Progenitor cell of endocrine pancreas (in vitro differentiated cells): ENCODE measurements around the gene TAF15. TPM values are rescaled to one million over a fixed set of nuclear protein-coding genes. Genes with fewer than 3 reads are reported as not detected.

Source experiments
- DNase-seq: peaks from one replicate; pipeline ENCODE4 v3.0.0; 2021; ENCODE audit warnings: low spot score; ENCODE audit not compliant: unreplicated experiment
- H3K27ac Mint-ChIP-seq: 2 replicates; pipeline ENCODE4 v1.8.0; 2021; ENCODE audit warnings: mild to moderate bottlenecking, moderate library complexity, mixed read lengths
- H3K27me3 Mint-ChIP-seq: 2 replicates; pipeline ENCODE4 v1.8.0; 2021; ENCODE audit warnings: mixed read lengths
- H3K36me3 Mint-ChIP-seq: 2 replicates; pipeline ENCODE4 v1.8.0; 2022; ENCODE audit warnings: mixed read lengths; ENCODE audit not compliant: insufficient read depth
- H3K4me1 Mint-ChIP-seq: 2 replicates; pipeline ENCODE4 v1.8.0; 2021; ENCODE audit warnings: low read depth, mixed read lengths
- H3K4me3 Mint-ChIP-seq: 2 replicates; pipeline ENCODE4 v1.8.0; 2021; ENCODE audit warnings: low read depth, mild to moderate bottlenecking, moderate library complexity, mixed read lengths
- H3K9me3 Mint-ChIP-seq: 2 replicates; pipeline ENCODE4 v1.8.0; 2021; ENCODE audit warnings: low read depth, mixed read lengths
- CTCF ChIP-seq: fragments of 200-600 bp; sonication (generic); IDR thresholded peaks from one replicate; pipeline ENCODE4 v1.5.0; 2021; ENCODE audit warnings: antibody characterized with exemption, mild to moderate bottlenecking; ENCODE audit not compliant: unreplicated experiment
- total RNA-seq: library from RNA; stranded (reverse); gene quantifications from 2 replicates; pipeline ENCODE4 v1.2.1, GENCODE V29; 2021

Gene TAF15
- total RNA-seq, 1 donor from 2014 or later: 287 TPM

- Mint-ChIP-seq H3K4me3 (no peak overlapping the region), H3K4me1 (peaks cover 9% of the 10 kb centered on the region), H3K27me3 (no peaks in the 10 kb centered on the region), H3K27ac (no peak overlapping the region), H3K36me3 (peaks cover 36% of the 10 kb centered on the region), H3K9me3 (no peaks in the 10 kb centered on the region)
- no peak for TF ChIP-seq CTCF
- DNase-seq: no peak
Observed at GRCh38 chr17:35821308-35821707, 12.0 kb downstream of the TAF15 start.

GRCh38 chr17:35825206-35825605 lies 15.9 kb downstream of the TAF15 start:
- no peaks in the 10 kb centered on the region for H3K27me3 Mint-ChIP-seq
- H3K9me3 Mint-ChIP-seq: no peaks in the 10 kb centered on the region
- H3K36me3 Mint-ChIP-seq: peaks cover 42% of the 10 kb centered on the region
- no peak overlapping the region for H3K27ac Mint-ChIP-seq
- no peak overlapping the region for H3K4me3 Mint-ChIP-seq
- TF ChIP-seq CTCF: no peak
- DNase-seq: no peak
- no peaks in the 10 kb centered on the region for H3K4me1 Mint-ChIP-seq

DNA sequence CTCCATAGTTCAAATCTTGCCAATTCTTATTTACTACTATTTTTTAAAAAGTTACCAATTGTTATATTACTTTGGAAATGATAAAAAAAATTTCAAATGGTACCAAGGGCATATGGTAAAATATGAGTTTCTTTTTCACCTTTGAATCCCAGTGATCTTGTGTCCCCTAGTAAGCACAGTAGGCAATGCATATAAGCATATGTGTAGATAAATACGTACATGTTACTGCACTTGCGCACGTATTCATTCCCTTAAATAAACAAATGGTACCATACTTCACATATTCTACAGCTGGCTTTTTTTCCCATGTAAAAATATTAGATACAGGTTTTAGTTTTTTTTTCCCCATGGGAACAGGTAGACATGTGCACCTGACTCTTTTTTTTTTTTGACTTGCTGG lies 31.8 kb downstream of the TAF15 start:
- no peak for DNase-seq
- Mint-ChIP-seq H3K4me1 (no peaks in the 10 kb centered on the region), H3K27me3 (no peaks in the 10 kb centered on the region), H3K27ac (no peak overlapping the region), H3K4me3 (no peak overlapping the region), H3K9me3 (no peaks in the 10 kb centered on the region), H3K36me3 (peaks cover 38% of the 10 kb centered on the region)
- TF ChIP-seq CTCF: no peak

GRCh38 chr17:35841505-35841904 lies 32.2 kb downstream of the TAF15 start:
- H3K9me3 Mint-ChIP-seq: no peaks in the 10 kb centered on the region
- no peak overlapping the region for H3K4me3 Mint-ChIP-seq
- no peaks in the 10 kb centered on the region for H3K27me3 Mint-ChIP-seq
- H3K4me1 Mint-ChIP-seq: no peaks in the 10 kb centered on the region
- H3K27ac Mint-ChIP-seq: no peak overlapping the region
- no peak for DNase-seq
- peaks cover 35% of the 10 kb centered on the region for H3K36me3 Mint-ChIP-seq
- no peak for TF ChIP-seq CTCF

DNA sequence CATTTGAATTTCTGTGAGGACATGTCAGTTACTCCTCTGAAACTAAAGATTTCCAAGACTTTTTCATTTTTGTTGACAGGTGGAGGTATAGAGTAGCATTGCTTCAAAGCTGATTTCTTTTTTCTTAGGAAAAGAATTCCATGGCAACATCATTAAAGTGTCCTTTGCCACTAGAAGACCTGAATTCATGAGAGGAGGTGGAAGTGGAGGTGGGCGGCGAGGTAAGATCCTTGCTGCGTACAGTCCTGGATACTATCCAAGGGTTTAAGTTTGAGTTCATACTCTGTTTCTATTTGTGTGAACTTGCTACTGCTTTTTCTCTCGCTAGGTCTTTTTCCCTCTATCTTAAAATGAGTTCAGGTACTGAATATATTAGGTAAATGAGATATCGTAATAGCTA lies 33.0 kb downstream of the TAF15 start:
- Mint-ChIP-seq H3K9me3 (no peaks in the 10 kb centered on the region), H3K36me3 (peaks cover 33% of the 10 kb centered on the region), H3K4me1 (no peaks in the 10 kb centered on the region), H3K27ac (peak overlapping the region; percentile 41), H3K27me3 (no peaks in the 10 kb centered on the region), H3K4me3 (no peak overlapping the region)
- no peak for DNase-seq
- no peak for TF ChIP-seq CTCF
